ENCODE results near the gene FTCD. TPM values are rescaled to one million over a fixed set of nuclear protein-coding genes. Genes with fewer than 3 reads are reported as not detected.

The FTCD gene
- total RNA-seq, 1 donor, result 0.36 TPM

GRCh38 chr21:46188226-46189212 lies 33.1 kb upstream of the FTCD start:
- peak overlapping the region; percentile 32 for H3K27ac ChIP-seq (ENCODE audit: low read depth, low read length)
- H3K36me3 ChIP-seq (ENCODE audit: insufficient read depth, low read length), result peaks cover 9% of the 10 kb centered on the region
- H3K79me2 ChIP-seq (ENCODE audit: insufficient read depth, low read length), result no peaks in the 10 kb centered on the region
- H3K9me3 ChIP-seq (ENCODE audit: low read depth, low read length), result no peaks in the 10 kb centered on the region
- peak overlapping the region; percentile 39 for H3K4me2 ChIP-seq (ENCODE audit: insufficient read depth, low read length)
- no peaks in the 10 kb centered on the region for H3K27me3 ChIP-seq (ENCODE audit: insufficient read depth, low read length)
- no peak overlapping the region for H3K4me3 ChIP-seq (ENCODE audit: insufficient read depth, low read length)
- DNase-seq (ENCODE audit: insufficient read length, low spot score, missing footprints), result no peak
- H3K4me1 ChIP-seq (ENCODE audit: insufficient read depth, low read length), result peaks cover 30% of the 10 kb centered on the region
- H4K20me1 ChIP-seq (ENCODE audit: insufficient read depth, low read length), result no peaks in the 10 kb centered on the region
- TF ChIP-seq CTCF (IDR thresholded peaks at IDR 0.05; ENCODE audit: extremely low read depth, low read depth, low read length), result no peak
- no peak overlapping the region for H2AFZ ChIP-seq (ENCODE audit: low read length)

- no peaks in the 10 kb centered on the region for H4K20me1 ChIP-seq (ENCODE audit: insufficient read depth, low read length)
- H3K9me3 ChIP-seq (ENCODE audit: low read depth, low read length), result no peaks in the 10 kb centered on the region
- H3K79me2 ChIP-seq (ENCODE audit: insufficient read depth, low read length), result no peaks in the 10 kb centered on the region
- no peak for DNase-seq (ENCODE audit: insufficient read length, low spot score, missing footprints)
- H3K36me3 ChIP-seq (ENCODE audit: insufficient read depth, low read length), result peaks cover 4% of the 10 kb centered on the region
- H3K4me3 ChIP-seq (ENCODE audit: insufficient read depth, low read length), result no peak overlapping the region
- H3K27ac ChIP-seq (ENCODE audit: low read depth, low read length), result no peak overlapping the region
- no peak for TF ChIP-seq CTCF (IDR thresholded peaks at IDR 0.05; ENCODE audit: extremely low read depth, low read depth, low read length)
- H3K27me3 ChIP-seq (ENCODE audit: insufficient read depth, low read length), result no peaks in the 10 kb centered on the region
- H2AFZ ChIP-seq (ENCODE audit: low read length), result no peak overlapping the region
- peaks cover 30% of the 10 kb centered on the region for H3K4me1 ChIP-seq (ENCODE audit: insufficient read depth, low read length)
- no peak overlapping the region for H3K4me2 ChIP-seq (ENCODE audit: insufficient read depth, low read length)
These were observed 32.4 kb upstream of the FTCD start for GRCh38 chr21:46187814-46188213.

GRCh38 chr21:46187261-46187660 lies 31.9 kb upstream of the FTCD start:
- H3K79me2 ChIP-seq (ENCODE audit: insufficient read depth, low read length), result no peaks in the 10 kb centered on the region
- no peak overlapping the region for H3K4me3 ChIP-seq (ENCODE audit: insufficient read depth, low read length)
- no peaks in the 10 kb centered on the region for H3K27me3 ChIP-seq (ENCODE audit: insufficient read depth, low read length)
- H2AFZ ChIP-seq (ENCODE audit: low read length), result no peak overlapping the region
- H3K4me1 ChIP-seq (ENCODE audit: insufficient read depth, low read length), result peaks cover 30% of the 10 kb centered on the region
- peaks cover under 1% of the 10 kb centered on the region for H3K36me3 ChIP-seq (ENCODE audit: insufficient read depth, low read length)
- no peaks in the 10 kb centered on the region for H4K20me1 ChIP-seq (ENCODE audit: insufficient read depth, low read length)
- H3K4me2 ChIP-seq (ENCODE audit: insufficient read depth, low read length), result no peak overlapping the region
- no peaks in the 10 kb centered on the region for H3K9me3 ChIP-seq (ENCODE audit: low read depth, low read length)
- no peak overlapping the region for H3K27ac ChIP-seq (ENCODE audit: low read depth, low read length)
- no peak for DNase-seq (ENCODE audit: insufficient read length, low spot score, missing footprints)
- TF ChIP-seq CTCF (IDR thresholded peaks at IDR 0.05; ENCODE audit: extremely low read depth, low read depth, low read length), result no peak

- Histone ChIP-seq H3K4me3 (ENCODE audit: insufficient read depth, low read length) (no peak overlapping the region), H4K20me1 (ENCODE audit: insufficient read depth, low read length) (no peaks in the 10 kb centered on the region), H3K4me1 (ENCODE audit: insufficient read depth, low read length) (peaks cover 21% of the 10 kb centered on the region), H3K9me3 (ENCODE audit: low read depth, low read length) (no peaks in the 10 kb centered on the region), H3K4me2 (ENCODE audit: insufficient read depth, low read length) (peak overlapping the region; percentile 98), H3K79me2 (ENCODE audit: insufficient read depth, low read length) (no peaks in the 10 kb centered on the region), H3K27ac (ENCODE audit: low read depth, low read length) (no peak overlapping the region), H3K36me3 (ENCODE audit: insufficient read depth, low read length) (no peaks in the 10 kb centered on the region), H3K27me3 (ENCODE audit: insufficient read depth, low read length) (no peaks in the 10 kb centered on the region), H2AFZ (ENCODE audit: low read length) (no peak overlapping the region)
- DNase-seq (ENCODE audit: insufficient read length, low spot score, missing footprints), result no peak
- TF ChIP-seq CTCF (IDR thresholded peaks at IDR 0.05; ENCODE audit: extremely low read depth, low read depth, low read length), result no peak
These were observed 30.3 kb upstream of the FTCD start for GRCh38 chr21:46185716-46186115.
